GM19193 (cell line): Measurements from ENCODE around the gene HES1.

ENCODE experiments used
- POLR2A ChIP-seq: IDR thresholded peaks from 4 replicates; pipeline ENCODE4 v1.6.1; 2011; ENCODE audit not compliant: insufficient read depth, insufficient read length; ENCODE audit errors: extremely low read depth

The HES1 gene

GRCh38 chr3:194142156-194142910 is 6.4 kb downstream of the HES1 start:
- TF ChIP-seq POLR2A = no peak

DNA sequence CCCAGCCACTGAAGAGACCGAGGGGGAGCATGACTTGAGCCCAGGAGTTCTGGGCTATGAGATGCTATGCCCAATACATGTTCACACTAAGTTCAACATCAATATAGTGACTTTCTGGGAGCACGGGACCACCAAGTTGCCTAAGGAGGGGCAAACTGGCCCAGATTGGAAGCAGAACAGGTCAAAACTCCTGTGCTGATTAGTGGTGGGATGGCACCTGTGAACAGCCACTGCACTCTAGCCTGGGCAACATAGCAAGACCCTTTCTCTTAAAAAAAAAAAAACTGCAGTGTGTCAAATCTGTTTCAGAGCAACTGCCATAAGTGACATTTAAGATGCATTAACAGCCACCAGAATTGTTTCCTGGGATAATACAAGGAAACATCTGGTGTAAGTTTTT is 9.8 kb downstream of the HES1 start:
- no peak for TF ChIP-seq POLR2A

DNA sequence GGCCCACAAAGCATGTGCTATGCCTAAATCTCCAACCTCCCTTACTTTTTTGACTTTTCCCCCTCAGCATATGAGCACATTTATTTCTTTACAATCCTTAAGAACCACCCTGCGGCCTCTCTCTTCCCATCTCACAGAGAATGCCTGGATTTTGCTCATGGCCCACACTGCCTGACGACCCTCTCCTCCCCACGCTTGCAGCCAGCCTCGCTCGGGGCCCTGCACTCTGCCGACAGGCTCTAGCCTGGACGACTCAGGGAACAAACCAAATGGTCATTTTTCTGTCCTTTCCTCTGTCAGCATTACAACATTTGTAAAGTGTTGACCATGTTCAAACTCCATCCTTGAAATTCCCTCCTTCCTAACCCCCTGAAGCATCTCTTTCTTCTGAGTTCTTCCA is 11.7 kb downstream of the HES1 start:
- no peak for TF ChIP-seq POLR2A

DNA sequence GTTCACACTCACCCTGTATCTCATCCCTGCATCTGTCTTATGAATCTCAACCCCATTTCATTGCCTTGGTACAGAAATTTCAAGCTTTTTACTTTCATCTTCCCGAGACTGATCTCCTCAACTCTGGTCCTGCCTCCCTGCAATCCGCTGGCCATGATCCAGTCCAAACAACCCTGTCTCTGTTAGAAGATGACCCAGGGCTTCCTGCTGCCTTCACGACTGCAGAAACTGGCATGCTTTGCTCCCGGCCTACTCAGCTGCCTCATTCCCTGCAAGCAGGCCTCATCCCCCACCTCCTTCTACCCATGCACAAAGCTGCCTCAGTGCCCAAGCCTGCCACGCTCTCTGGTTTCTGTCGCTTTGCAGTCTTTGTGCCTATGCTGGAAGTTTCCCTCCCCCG is 12.4 kb downstream of the HES1 start:
- no peak for TF ChIP-seq POLR2A

DNA sequence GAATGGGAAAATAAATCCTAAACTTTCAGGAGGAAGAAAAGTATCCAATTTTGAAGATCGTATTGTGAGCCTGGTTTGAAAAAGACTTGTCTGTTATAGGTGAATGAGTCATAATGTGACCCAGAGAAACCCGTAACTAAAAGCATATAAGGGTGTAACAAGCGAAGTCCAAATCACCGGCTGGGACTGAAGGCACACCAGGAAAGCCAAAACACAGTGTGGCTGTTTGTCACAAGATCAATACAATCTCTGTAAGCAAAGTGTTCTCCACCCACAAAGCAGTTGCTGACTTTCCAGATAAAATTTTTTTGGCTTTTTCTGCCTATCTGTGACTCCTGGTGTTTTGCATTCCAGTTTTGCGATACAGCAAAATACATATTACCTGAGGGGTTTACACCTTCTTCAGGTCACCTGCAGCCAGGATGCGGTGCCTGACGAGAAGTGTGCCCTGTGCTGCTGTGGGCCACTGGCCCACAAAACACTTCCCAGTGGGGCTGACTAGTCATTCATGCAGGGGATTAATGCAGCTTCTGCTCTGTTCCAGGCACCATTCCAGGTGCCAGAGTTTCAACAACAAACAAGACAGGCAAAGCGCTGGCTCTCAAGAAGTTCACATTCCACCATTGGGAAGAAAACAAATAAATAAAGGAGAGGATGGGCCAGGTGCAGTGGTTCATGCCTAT is 14.4 kb downstream of the HES1 start:
- no peak for TF ChIP-seq POLR2A

DNA sequence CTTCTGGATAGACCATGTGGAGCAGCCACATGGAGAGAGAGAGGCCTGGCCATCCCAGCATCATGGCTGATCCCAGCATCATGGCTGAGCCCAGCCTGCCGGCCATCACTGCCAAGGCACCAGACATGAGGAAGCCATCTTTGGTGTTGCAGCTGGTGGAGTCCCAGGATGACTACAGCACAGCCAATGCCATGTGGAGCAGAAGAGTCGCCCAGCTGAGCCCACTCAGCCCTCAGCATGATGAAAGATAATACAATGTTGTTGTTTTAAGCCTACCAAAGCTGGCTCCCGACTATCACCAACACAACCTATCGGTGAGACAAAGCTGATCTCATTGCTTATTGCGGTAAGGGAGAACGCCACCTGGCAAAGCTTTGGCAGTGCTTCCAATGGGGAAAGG is 18.4 kb downstream of the HES1 start:
- no peak for TF ChIP-seq POLR2A

DNA sequence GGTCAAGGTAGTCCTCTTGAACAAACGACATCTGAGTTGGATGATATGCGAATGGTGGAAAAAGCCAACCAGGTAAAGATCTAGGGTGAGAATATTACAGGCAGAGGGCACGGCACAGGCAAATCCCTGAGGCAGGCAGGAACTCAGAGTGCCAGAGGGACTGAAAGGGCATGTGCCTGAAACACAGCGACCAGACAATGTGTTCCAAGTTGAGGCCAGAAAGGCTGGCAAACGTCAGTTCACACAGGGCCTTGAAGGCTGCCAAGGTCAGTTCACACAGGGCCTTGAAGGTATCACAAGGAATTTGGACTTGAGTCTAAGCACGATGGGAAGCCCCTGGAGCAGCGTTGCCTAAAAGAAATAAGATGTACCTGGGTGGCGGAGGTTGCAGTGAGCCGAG is 20.1 kb downstream of the HES1 start:
- no peak for TF ChIP-seq POLR2A

GRCh38 chr3:194158942-194159439 is 23.0 kb downstream of the HES1 start:
- TF ChIP-seq POLR2A = no peak

DNA sequence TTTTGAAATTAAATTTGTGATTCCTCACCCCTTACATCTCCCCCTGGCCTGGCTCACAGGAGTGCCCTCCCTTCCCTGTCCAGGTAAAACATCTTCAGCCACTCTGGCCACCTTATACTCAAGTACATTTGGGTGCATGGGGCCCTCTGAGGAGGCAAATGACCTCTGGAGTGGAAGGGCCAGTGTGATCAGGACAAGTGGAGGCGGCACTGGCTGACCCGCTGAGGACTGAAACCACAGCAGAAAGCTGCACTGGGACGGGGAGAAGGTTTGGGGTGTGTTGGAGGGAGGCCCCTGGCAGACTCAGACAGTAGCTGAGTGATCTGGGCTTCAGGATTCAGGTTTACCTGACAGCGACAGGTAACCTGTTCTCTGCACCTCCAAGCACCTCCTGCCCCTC is 24.2 kb downstream of the HES1 start:
- TF ChIP-seq POLR2A = no peak

- TF ChIP-seq POLR2A = no peak
Measured at GRCh38 chr3:194161131-194162045, 25.4 kb downstream of the HES1 start.

DNA sequence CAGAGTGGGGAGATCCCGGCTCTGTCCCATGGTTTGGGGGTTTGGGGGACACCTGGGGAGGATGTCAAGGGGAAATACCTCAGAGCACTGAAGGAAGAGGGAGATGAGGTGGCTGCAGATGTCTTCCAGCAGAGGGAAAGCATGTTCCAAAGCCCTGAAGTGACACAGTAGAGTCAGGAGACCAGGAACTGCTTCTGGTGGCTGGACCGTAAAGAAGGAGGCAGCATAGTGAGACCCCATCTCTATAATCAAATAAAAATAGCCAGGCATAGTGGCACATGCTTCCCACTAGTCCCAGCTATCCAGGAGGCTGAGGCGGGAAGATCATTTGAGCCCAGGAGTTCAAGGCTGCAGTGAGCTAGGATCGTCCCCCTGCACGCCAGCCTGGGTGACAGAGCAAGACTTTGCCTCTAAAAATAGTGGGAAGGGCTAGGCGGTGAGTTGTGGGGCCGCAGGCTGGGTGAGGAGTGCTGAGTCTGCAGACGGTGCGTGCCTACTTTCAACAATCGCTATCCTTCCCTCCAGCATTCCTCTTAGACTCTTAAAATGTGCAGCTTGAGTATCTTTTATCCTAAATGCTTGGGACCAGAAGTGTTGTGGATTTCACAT is 26.2 kb downstream of the HES1 start:
- TF ChIP-seq POLR2A = no peak

DNA sequence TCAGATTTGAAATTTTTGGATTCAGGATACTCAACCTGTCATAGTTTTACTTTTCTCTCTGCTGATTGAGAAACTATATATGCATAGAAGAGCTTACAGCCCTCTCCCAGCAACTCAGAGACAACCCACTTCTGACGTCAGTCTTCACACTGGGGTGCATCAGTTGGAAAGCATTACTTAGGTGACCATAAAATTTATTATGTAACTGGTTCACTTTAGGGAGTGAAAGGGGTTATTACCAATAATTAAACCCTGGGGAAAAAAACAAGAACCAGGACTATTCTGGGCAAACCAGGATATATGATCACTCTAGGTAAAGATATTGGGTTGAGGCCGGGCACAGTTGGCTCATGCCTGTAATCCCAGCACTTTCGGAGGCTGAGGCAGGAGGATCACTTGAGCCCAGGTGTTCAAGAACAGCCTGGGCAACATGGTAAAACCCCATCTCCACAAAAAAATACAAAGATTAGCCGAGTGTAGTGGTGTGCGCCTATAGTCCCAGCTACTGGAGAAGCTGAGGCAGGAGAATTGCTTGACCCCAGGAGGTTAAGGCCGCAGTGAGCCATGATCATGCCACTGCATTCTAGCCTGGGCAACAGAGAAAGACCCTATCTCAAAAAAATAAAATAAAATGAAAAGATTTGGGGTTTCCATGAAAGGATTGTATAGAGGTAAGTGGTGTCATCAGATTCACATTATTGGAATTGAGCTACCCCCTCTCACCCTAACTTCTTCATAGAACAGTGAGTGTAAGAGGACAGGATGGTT is 27.1 kb downstream of the HES1 start:
- no peak for TF ChIP-seq POLR2A

- TF ChIP-seq POLR2A = no peak
Measured at GRCh38 chr3:194163697-194164096, 27.7 kb downstream of the HES1 start.

GRCh38 chr3:194164861-194165260 is 28.9 kb downstream of the HES1 start:
- TF ChIP-seq POLR2A = no peak
